SK-N-SH (cell line): ENCODE results near the gene USP31. TPM values are rescaled to one million over a fixed set of nuclear protein-coding genes. Genes with fewer than 3 reads are reported as not detected.

Source experiments
- CTCF ChIA-PET: fragments of 300-600, 350-600 bp; formaldehyde crosslinking; extraction: SDS; loops from one replicate; lab custom pipeline; 2021; lab: Yijun Ruan, JAX
- POLR2A ChIA-PET: fragments of 350-600 bp; sonication (Branson Sonifier 250); formaldehyde crosslinking; extraction: SDS; loops from one replicate; lab custom pipeline; 2020; ENCODE audit warnings: antibody characterized with exemption, inconsistent platforms; lab: Yijun Ruan, JAX
- DNase-seq: peaks from one replicate; pipeline ENCODE4 v3.0.0; 2012
- H2AFZ ChIP-seq: fragments of 200-600 bp; sonication (generic); 2 replicates; pipeline ENCODE4 v1.8.1; 2016; ENCODE audit warnings: antibody characterized with exemption, mild to moderate bottlenecking, low read depth
- H3F3A ChIP-seq: fragments of 200-600 bp; sonication (generic); replicated peaks from 2 replicates; pipeline ENCODE3; 2016; ENCODE audit warnings: antibody characterized with exemption, mild to moderate bottlenecking; ENCODE audit not compliant: insufficient read depth
- H3K27ac ChIP-seq, 2 experiments: fragments of 200-500 bp in 1 of 2; fragments of 200-600 bp in 1 of 2; sonication (Bioruptor generic) in 1 of 2; sonication (generic), shearing (Covaris generic) in 1 of 2; 2 replicates each; pipeline versions ENCODE4 v1.5.1 to v1.6.1; 2014 to 2016; ENCODE audit warnings: low read depth in 2 of 2, inconsistent platforms in 1 of 2, low read length in 1 of 2, mild to moderate bottlenecking in 1 of 2, mixed read lengths in 1 of 2
- H3K27me3 ChIP-seq: fragments of 200-600 bp; sonication (generic), shearing (Covaris generic); 2 replicates; pipeline ENCODE4 v1.6.1; 2016; ENCODE audit warnings: mixed run types; ENCODE audit not compliant: insufficient read depth
- H3K36me3 ChIP-seq, 2 experiments: fragments of 200-500 bp in 1 of 2; fragments of 200-600 bp in 1 of 2; sonication (Bioruptor generic) in 1 of 2; sonication (generic) in 1 of 2; replicated peaks in 1 of 2; 2 replicates each; pipeline versions ENCODE3 to v1.5.1; 2014 to 2016; ENCODE audit warnings: low read length in 1 of 2, mild to moderate bottlenecking in 1 of 2; ENCODE audit not compliant: insufficient read depth in 2 of 2, control insufficient read depth in 1 of 2
- H3K4me1 ChIP-seq, 2 experiments: fragments of 200-500 bp in 1 of 2; fragments of 200-600 bp in 1 of 2; sonication (Bioruptor generic) in 1 of 2; sonication (generic), shearing (Covaris generic) in 1 of 2; 2 replicates each; pipeline versions ENCODE4 v1.5.1 to v1.6.1; 2014 to 2016; ENCODE audit warnings: low read depth in 1 of 2, low read length in 1 of 2, mixed run types in 1 of 2; ENCODE audit not compliant: insufficient read depth in 2 of 2, control insufficient read depth in 1 of 2
- H3K4me2 ChIP-seq: fragments of 200-600 bp; sonication (generic), shearing (Covaris generic); 2 replicates; pipeline ENCODE4 v1.6.1; 2017; ENCODE audit warnings: mixed run types
- H3K4me3 ChIP-seq, 2 experiments: fragments of 200-500 bp in 1 of 2; fragments of 200-600 bp in 1 of 2; sonication (Bioruptor generic) in 1 of 2; sonication (generic), shearing (Covaris generic) in 1 of 2; 2 replicates each; pipeline versions ENCODE4 v1.5.1 to v1.8.1; 2014 to 2016; ENCODE audit warnings: low read depth in 2 of 2, inconsistent platforms in 1 of 2, low read length in 1 of 2, mild to moderate bottlenecking in 1 of 2, mixed read lengths in 1 of 2, moderate library complexity in 1 of 2
- H3K79me2 ChIP-seq: fragments of 200-600 bp; sonication (generic); 2 replicates; pipeline ENCODE4 v1.8.1; 2017; ENCODE audit warnings: mild to moderate bottlenecking; ENCODE audit not compliant: insufficient read depth
- H3K9ac ChIP-seq: fragments of 200-600 bp; sonication (generic); 2 replicates; pipeline ENCODE4 v1.6.1; 2017; ENCODE audit warnings: mixed run types
- H3K9me2 ChIP-seq: fragments of 200-600 bp; sonication (generic); 2 replicates; pipeline ENCODE4 v1.6.1; 2017; ENCODE audit warnings: mixed run types
- H3K9me3 ChIP-seq: fragments of 200-600 bp; sonication (generic); 2 replicates; pipeline ENCODE4 v1.6.1; 2017; ENCODE audit warnings: mixed run types, mild to moderate bottlenecking, moderate library complexity
- H4K20me1 ChIP-seq: fragments of 200-600 bp; sonication (generic); 2 replicates; pipeline ENCODE4 v1.6.1; 2017; ENCODE audit warnings: mild to moderate bottlenecking, mixed run types; ENCODE audit not compliant: insufficient read depth
- ELF1 ChIP-seq: IDR thresholded peaks from 2 replicates; pipeline ENCODE4 v1.4.0; 2012
- EP300 ChIP-seq, 2 experiments: IDR thresholded peaks; 2 replicates each; pipeline versions ENCODE4 v1.4.0 to v1.6.1; 2012; ENCODE audit warnings: borderline replicate concordance in 1 of 2, low read depth in 1 of 2, low read length in 1 of 2
- GABPA ChIP-seq: IDR thresholded peaks from 2 replicates; pipeline ENCODE4 v1.4.0; 2012; ENCODE audit warnings: low read depth, mild to moderate bottlenecking
- JUND ChIP-seq: IDR thresholded peaks from 2 replicates; pipeline ENCODE4 v1.4.0; 2012
- NRF1 ChIP-seq: IDR thresholded peaks from 2 replicates; pipeline ENCODE4 v1.6.1; 2012; ENCODE audit warnings: low read depth, mild to moderate bottlenecking, low read length
- RFX5 ChIP-seq: IDR thresholded peaks from 2 replicates; pipeline ENCODE4 v1.6.1; 2012; ENCODE audit warnings: mild to moderate bottlenecking, improper control_type of control experiment, low read length
- RXRA ChIP-seq: IDR thresholded peaks from 2 replicates; pipeline ENCODE4 v1.4.0; 2012; ENCODE audit warnings: low read depth, mild to moderate bottlenecking, borderline replicate concordance
- SMC3 ChIP-seq: IDR thresholded peaks from 2 replicates; pipeline ENCODE4 v1.6.1; 2012; ENCODE audit warnings: low read depth, low read length, improper control_type of control experiment
- USF1 ChIP-seq: IDR thresholded peaks from 2 replicates; pipeline ENCODE4 v1.4.0; 2012; ENCODE audit warnings: low read depth, borderline replicate concordance
- USF2 ChIP-seq: fragments of 150-350 bp; IDR thresholded peaks from 2 replicates; pipeline ENCODE4 v1.6.1; 2017; ENCODE audit warnings: antibody characterized with exemption, low read length, low read depth, borderline replicate concordance
- ZBTB33 ChIP-seq: IDR thresholded peaks from 2 replicates; pipeline ENCODE4 v1.4.0; 2012; ENCODE audit warnings: low read depth, borderline replicate concordance
- WGBS: methylation state at CpG from one replicate; pipeline ENCODE4 v1.1.6; 2017; ENCODE audit warnings: low lambda C conversion rate; 5-methylcytosine and 5-hydroxymethylcytosine counted together
- polyA plus RNA-seq, 3 experiments: library from polyadenylated mRNA; depleted of rRNA; stranded (reverse); fragments of >200 nt; gene quantifications; 2 replicates each; pipeline ENCODE4 v1.2.3, GENCODE V29; 2012

USP31 gene
- polyA plus RNA-seq, 1 of the 3 experiments (the other 2 are of a cell fraction), result 3.2 TPM

- Histone ChIP-seq H3K79me2 (no peaks in the 10 kb centered on the region), H3K27me3 (no peaks in the 10 kb centered on the region), H3K9me3 (no peaks in the 10 kb centered on the region), H3K4me2 (no peak overlapping the region), H3K36me3 (no peaks in the 10 kb centered on the region), H2AFZ (no peak overlapping the region), H4K20me1 (peaks cover 4% of the 10 kb centered on the region; the same call in 1 of the 2 replicates), H3K4me3 (no peak overlapping the region), H3F3A (no peaks in the 10 kb centered on the region), H3K27ac (no peak overlapping the region), H3K4me1 (peaks cover 0 to 2% of the 10 kb centered on the region in 2 experiments; a peak in 1 of 4 replicates), H3K9ac (no peak overlapping the region), H3K9me2 (no peaks in the 10 kb centered on the region)
- 76% methylated on average over 4 of the region's 4 CpGs for WGBS
- DNase-seq, result no peak
- ChIA-PET POLR2A (no interaction called here), CTCF (interaction anchor here (1.6 to 8.4 kb wide), 4 partner anchors 12 to 375 kb away, joined by 3 to 142 read pairs (median 20); no protein-coding TSS in a partner anchor)
- TF ChIP-seq RXRA (no peak), SMC3 (no peak), USF1 (no peak), ZBTB33 (no peak), EP300 (IDR thresholded peaks at IDR 0.05; ENCODE audit: borderline replicate concordance in 1 of 2, low read depth in 1 of 2, low read length in 1 of 2) (no peak), GABPA (no peak)
Measured at GRCh38 chr16:23058576-23058975, 90.7 kb downstream of the USP31 start.

- Histone ChIP-seq H3K9me2 (no peaks in the 10 kb centered on the region), H3K27ac (no peak overlapping the region), H3F3A (no peaks in the 10 kb centered on the region), H3K4me2 (no peak overlapping the region), H4K20me1 (peaks cover 4% of the 10 kb centered on the region; the same call in 1 of the 2 replicates), H3K9ac (no peak overlapping the region), H3K9me3 (no peaks in the 10 kb centered on the region), H3K27me3 (no peaks in the 10 kb centered on the region), H3K4me1 (peaks cover 0 to 2% of the 10 kb centered on the region in 2 experiments; a peak in 1 of 4 replicates), H3K79me2 (no peaks in the 10 kb centered on the region), H3K36me3 (no peaks in the 10 kb centered on the region), H2AFZ (no peak overlapping the region), H3K4me3 (no peak overlapping the region)
- ChIA-PET POLR2A (no interaction called here), CTCF (interaction anchor here (2.4 kb wide), 1 partner anchor 158 kb away, joined by 9 read pairs; no protein-coding TSS in a partner anchor)
- 83% methylated on average over 1 of the region's 1 CpG for WGBS
- no peak for DNase-seq
- TF ChIP-seq JUND (no peak), RFX5 (no peak), SMC3 (no peak), NRF1 (no peak), ELF1 (no peak), USF2 (no peak)
Measured at GRCh38 chr16:23057013-23057596, 92.1 kb downstream of the USP31 start.
